Spleen (tissue), 11 donors: Measurements from ENCODE around the gene STK35. TPM values are rescaled to one million over a fixed set of nuclear protein-coding genes. Genes with fewer than 3 reads are reported as not detected.

Experiments
- DNase-seq: peaks from one replicate; pipeline ENCODE4 v3.0.0-alpha.2; 2020
- H3K27ac ChIP-seq, 8 donors: fragments of 200-600 bp; sonication (generic) in 7 of 8; 1 replicate in 4 of 8; 2 replicates in 4 of 8; pipeline versions ENCODE4 v1.5.0 to v1.8.0; 2016 to 2021; ENCODE audit warnings: inconsistent platforms in 4 of 8, mild to moderate bottlenecking in 4 of 8, moderate library complexity in 1 of 8
- H3K27me3 ChIP-seq, 7 donors: fragments of 200-600 bp; sonication (generic) in 6 of 7; replicated peaks in 1 of 7; 1 replicate in 4 of 7; 2 replicates in 3 of 7; pipeline versions ENCODE4 v1.5.0 to v1.8.0; 2016 to 2021; ENCODE audit warnings: inconsistent platforms in 3 of 7, mild to moderate bottlenecking in 1 of 7
- H3K36me3 ChIP-seq, 6 donors: fragments of 200-600 bp; sonication (generic) in 5 of 6; 1 replicate in 4 of 6; 2 replicates in 2 of 6; pipeline versions ENCODE4 v1.5.0 to v1.8.0; 2016 to 2021; ENCODE audit warnings: inconsistent platforms in 2 of 6
- H3K4me1 ChIP-seq, 6 donors: fragments of 200-600 bp; sonication (generic) in 5 of 6; 1 replicate in 3 of 6; 2 replicates in 3 of 6; pipeline versions ENCODE4 v1.5.0 to v1.8.0; 2016 to 2021; ENCODE audit warnings: inconsistent platforms in 3 of 6
- H3K4me3 ChIP-seq, 8 donors: fragments of 200-600 bp; sonication (generic) in 7 of 8; 1 replicate in 4 of 8; 2 replicates in 4 of 8; pipeline versions ENCODE4 v1.5.0 to v1.8.0; 2016 to 2021; ENCODE audit warnings: inconsistent platforms in 4 of 8, mild to moderate bottlenecking in 4 of 8, moderate library complexity in 2 of 8
- H3K9me3 ChIP-seq, 8 donors: fragments of 200-600 bp; sonication (generic) in 7 of 8; 1 replicate in 4 of 8; 2 replicates in 4 of 8; pipeline versions ENCODE4 v1.5.0 to v1.8.0; 2016 to 2021; ENCODE audit warnings: inconsistent platforms in 4 of 8
- POLR2A ChIP-seq, 3 donors: fragments of 450-650 bp; IDR thresholded peaks; one replicate each; pipeline ENCODE4 v1.5.1; 2017; ENCODE audit warnings: antibody characterized with exemption in 3 of 3, mild to moderate bottlenecking in 1 of 3
- POLR2AphosphoS5 ChIP-seq, 3 donors: sonication (generic); formaldehyde crosslinking; IDR thresholded peaks; one replicate each; pipeline ENCODE4 v1.5.1; 2017; ENCODE audit warnings: antibody characterized with exemption in 3 of 3
- WGBS, 5 donors: extraction: QIAGEN DNeasy Blood & Tissue Kit in 3 of 5; methylation state at CpG; one replicate each; pipeline versions ENCODE4 v1.1.5 to v1.1.7; 2013 to 2018; 5-methylcytosine and 5-hydroxymethylcytosine counted together
- intact Hi-C: fragments of 100-400 bp; cut with DNase I; formaldehyde crosslinking; loops from one replicate; pipeline ENCODE4 v1.15.0; 2023; ENCODE audit warnings: low total_unique reads
- polyA plus RNA-seq, 3 donors: library from polyadenylated mRNA; stranded (reverse); fragments of 200-250 nt; gene quantifications; one replicate each; pipeline ENCODE4 v1.2.1, GENCODE V29; 2013
- total RNA-seq, 7 donors: library from RNA; depleted of rRNA in 3 of 7; stranded (reverse); fragments of >200 nt in 3 of 7; fragmentation: NEBNext Ultra II Directional in 4 of 7; extraction: Animal tissue kit (Norgen Biotek cat#: 25700) in 4 of 7; gene quantifications; one replicate each; pipeline versions ENCODE4 v1.1.0 to v1.2.1, GENCODE V29; 2016 to 2021
- TF ChIP-seq, protein P1 (sequence below), 11 experiments: fragments of 200-600 bp in 7 of 11; fragments of 450-650 bp in 4 of 11; sonication (generic) in 4 of 11; IDR thresholded peaks in 8 of 11; conservative IDR thresholded peaks in 3 of 11; 1 replicate in 7 of 11; 2 replicates in 4 of 11; pipeline versions ENCODE4 v1.4.0 to v1.8.0; 2016 to 2021; ENCODE audit warnings: antibody characterized with exemption in 11 of 11, inconsistent platforms in 4 of 11, mild to moderate bottlenecking in 1 of 11
- donor health status: healthy with polysubstance abuse.
- donor health status: DM: no; HTN: no; CAD: no; lungs with moderate emphysema.
- donor health status: DM: no; HTN: no; CAD: no.
- donor health status: Bipolar disorder and iron deficiency.
- donor health status: healthy.
- donor health status: DM: no; HTN: no; CAD: no.
- donor health status: DM: yes; HTN: yes; CAD: no.

The STK35 gene
- total and polyA plus RNA-seq, 10 donors, result 1.8 to 25.4 (median 15.0) TPM

DNA sequence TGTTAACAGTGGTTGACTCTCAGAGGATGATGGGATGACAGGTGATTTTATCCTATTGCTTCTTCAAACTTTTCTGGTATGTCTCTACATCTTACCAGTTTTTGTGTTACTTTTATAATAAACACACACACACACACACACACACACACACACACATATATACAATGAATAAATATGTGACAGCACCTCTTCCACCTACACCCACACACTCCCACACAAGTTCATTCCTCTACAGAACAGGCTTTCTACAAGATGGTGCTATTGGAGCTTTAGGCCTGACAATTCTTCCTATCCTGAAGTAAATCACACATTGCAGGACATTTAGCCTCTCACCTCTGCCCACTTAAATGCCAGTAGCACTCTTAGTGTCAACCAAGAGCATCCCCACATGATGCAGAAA lies 46.7 kb upstream of the STK35 start:
- Histone ChIP-seq H3K9me3 (peaks cover 0 to 26% (median 15%) of the 10 kb centered on the region in 8 donors), H3K4me1 (peaks cover 0 to 13% (median 0%) of the 10 kb centered on the region in 6 donors), H3K27me3 (peaks cover 0 to 52% (median 0%) of the 10 kb centered on the region in 7 donors), H3K27ac (no peak overlapping the region), H3K4me3 (no peak overlapping the region), H3K36me3 (no peaks in the 10 kb centered on the region)
- intact Hi-C loops, result no loop called here
- no peak for DNase-seq
- TF ChIP-seq POLR2A (IDR thresholded peaks at IDR 0.05), result no peak
- no peak for TF ChIP-seq POLR2AphosphoS5 (IDR thresholded peaks at IDR 0.05)
- TF ChIP-seq, protein P1, sequence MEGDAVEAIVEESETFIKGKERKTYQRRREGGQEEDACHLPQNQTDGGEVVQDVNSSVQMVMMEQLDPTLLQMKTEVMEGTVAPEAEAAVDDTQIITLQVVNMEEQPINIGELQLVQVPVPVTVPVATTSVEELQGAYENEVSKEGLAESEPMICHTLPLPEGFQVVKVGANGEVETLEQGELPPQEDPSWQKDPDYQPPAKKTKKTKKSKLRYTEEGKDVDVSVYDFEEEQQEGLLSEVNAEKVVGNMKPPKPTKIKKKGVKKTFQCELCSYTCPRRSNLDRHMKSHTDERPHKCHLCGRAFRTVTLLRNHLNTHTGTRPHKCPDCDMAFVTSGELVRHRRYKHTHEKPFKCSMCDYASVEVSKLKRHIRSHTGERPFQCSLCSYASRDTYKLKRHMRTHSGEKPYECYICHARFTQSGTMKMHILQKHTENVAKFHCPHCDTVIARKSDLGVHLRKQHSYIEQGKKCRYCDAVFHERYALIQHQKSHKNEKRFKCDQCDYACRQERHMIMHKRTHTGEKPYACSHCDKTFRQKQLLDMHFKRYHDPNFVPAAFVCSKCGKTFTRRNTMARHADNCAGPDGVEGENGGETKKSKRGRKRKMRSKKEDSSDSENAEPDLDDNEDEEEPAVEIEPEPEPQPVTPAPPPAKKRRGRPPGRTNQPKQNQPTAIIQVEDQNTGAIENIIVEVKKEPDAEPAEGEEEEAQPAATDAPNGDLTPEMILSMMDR (IDR thresholded peaks at IDR 0.05 in 8 of 11, conservative IDR thresholded peaks at IDR 0.05 in 3 of 11), result no peak

DNA sequence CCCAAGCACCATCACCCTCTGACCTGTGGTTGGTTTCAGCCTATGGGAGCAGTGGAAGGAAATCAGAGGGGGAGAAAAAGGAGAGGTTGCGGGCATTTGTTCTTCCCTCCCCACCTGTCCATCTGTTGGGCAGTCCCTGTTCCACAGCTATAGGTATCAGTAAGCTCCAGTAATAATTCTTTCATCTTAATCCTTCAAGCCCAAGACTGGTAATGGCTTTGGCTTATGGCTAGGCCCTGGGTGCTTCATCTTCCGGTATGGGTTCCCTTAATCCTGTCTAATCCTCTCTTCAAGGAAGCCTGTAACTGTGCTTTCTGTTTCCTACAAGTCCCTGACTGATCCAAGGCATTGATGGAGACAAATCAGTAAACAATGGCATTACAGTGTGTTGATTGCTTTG lies 42.2 kb upstream of the STK35 start:
- intact Hi-C loops, result no loop called here
- TF ChIP-seq, protein P1 (IDR thresholded peaks at IDR 0.05 in 8 of 11, conservative IDR thresholded peaks at IDR 0.05 in 3 of 11), result no peak
- no peak for TF ChIP-seq POLR2AphosphoS5 (IDR thresholded peaks at IDR 0.05)
- no peaks in the 10 kb centered on the region for H3K36me3 ChIP-seq
- no peak overlapping the region for H3K27ac ChIP-seq
- peaks cover 0 to 15% (median 4%) of the 10 kb centered on the region in 8 donors for H3K9me3 ChIP-seq
- WGBS, 5 donors, result 81 to 89% (median 87%) methylated on average over 2 of the region's 2 CpGs
- peaks cover 0 to 38% (median 3%) of the 10 kb centered on the region in 7 donors for H3K27me3 ChIP-seq
- no peak overlapping the region for H3K4me3 ChIP-seq
- H3K4me1 ChIP-seq, result no peaks in the 10 kb centered on the region
- DNase-seq, result no peak

DNA sequence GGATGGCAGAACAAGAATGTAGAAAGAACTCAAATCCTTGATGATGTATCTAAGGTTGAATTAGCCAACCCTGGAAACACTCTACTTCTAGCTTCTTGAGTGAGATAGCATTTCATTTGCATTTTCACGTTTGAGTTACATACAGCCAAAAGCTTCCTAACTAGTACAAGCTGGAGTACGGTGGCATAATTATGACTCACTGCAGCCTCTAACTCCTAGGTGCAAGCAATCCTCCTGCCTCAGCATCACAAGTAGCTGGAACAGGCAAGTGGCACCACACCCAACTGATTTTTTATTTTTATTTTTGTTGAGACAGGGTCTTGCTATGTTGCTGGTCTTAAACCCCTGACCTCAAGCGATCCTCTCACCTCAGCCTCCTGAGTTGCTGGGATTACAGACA lies 36.5 kb upstream of the STK35 start:
- Histone ChIP-seq H3K4me3 (no peak overlapping the region), H3K36me3 (no peaks in the 10 kb centered on the region), H3K4me1 (no peaks in the 10 kb centered on the region), H3K27ac (no peak overlapping the region), H3K9me3 (no peaks in the 10 kb centered on the region), H3K27me3 (peaks cover 0 to 58% (median 15%) of the 10 kb centered on the region in 7 donors)
- WGBS, 5 donors, result 57 to 67% (median 62%) methylated on average over 3 of the region's 3 CpGs
- no peak for DNase-seq
- TF ChIP-seq, protein P1 (IDR thresholded peaks at IDR 0.05 in 8 of 11, conservative IDR thresholded peaks at IDR 0.05 in 3 of 11), result no peak
- TF ChIP-seq POLR2AphosphoS5 (IDR thresholded peaks at IDR 0.05), result no peak
- TF ChIP-seq POLR2A (IDR thresholded peaks at IDR 0.05), result no peak
- intact Hi-C loops, result no loop called here

DNA sequence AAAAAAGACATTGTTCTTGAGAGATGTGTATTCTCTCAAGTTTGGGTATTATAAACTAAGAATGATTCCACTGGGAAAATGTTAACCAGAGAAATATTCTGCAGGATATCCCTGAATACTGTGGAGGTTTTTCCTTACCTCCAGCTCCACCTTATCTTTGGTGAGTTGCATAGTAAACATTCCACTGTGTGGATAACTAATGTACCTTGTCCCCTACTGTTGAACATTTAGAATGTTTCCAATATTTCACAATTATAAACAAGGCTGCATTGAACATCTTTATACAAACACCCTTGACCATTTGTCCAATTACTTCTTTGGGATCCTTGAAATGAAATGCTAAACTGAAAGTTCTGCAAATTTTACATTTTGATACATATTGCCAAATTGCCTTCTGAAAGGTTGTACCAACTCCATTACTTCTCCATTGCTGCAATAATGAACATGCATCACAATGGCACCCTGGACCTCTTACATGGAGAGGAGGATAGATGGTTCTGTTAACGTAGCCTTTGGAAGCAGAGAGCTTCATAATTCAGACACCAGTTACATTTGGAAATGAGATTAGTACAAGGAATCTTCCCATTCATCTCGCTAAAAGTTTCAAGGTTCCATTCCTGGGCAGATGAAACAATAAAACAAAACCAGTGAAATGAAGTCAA lies 35.0 kb upstream of the STK35 start:
- no peaks in the 10 kb centered on the region for H3K4me1 ChIP-seq
- peaks cover 0 to 70% (median 15%) of the 10 kb centered on the region in 7 donors for H3K27me3 ChIP-seq
- TF ChIP-seq, protein P1 (IDR thresholded peaks at IDR 0.05 in 8 of 11, conservative IDR thresholded peaks at IDR 0.05 in 3 of 11), result no peak
- TF ChIP-seq POLR2A (IDR thresholded peaks at IDR 0.05), result no peak
- no peak for TF ChIP-seq POLR2AphosphoS5 (IDR thresholded peaks at IDR 0.05)
- H3K27ac ChIP-seq, result no peak overlapping the region
- H3K9me3 ChIP-seq, result peaks cover 0 to 3% (median 0%) of the 10 kb centered on the region in 8 donors
- H3K4me3 ChIP-seq, result no peak overlapping the region
- DNase-seq, result no peak
- no peaks in the 10 kb centered on the region for H3K36me3 ChIP-seq
- intact Hi-C loops, result no loop called here
- WGBS, 5 donors, result 68 to 85% (median 80%) methylated on average over 2 of the region's 2 CpGs
